GM12891 (cell line): ENCODE results near the gene SNX11.

Experiments
- PAX5 ChIP-seq: IDR thresholded peaks from 2 replicates; pipeline ENCODE4 v1.6.1; 2011; ENCODE audit warnings: low read length, moderate library complexity, mild to moderate bottlenecking; ENCODE audit not compliant: insufficient read depth, severe bottlenecking
- POLR2A ChIP-seq: IDR thresholded peaks from 2 replicates; pipeline ENCODE4 v1.6.1; 2011; ENCODE audit warnings: low read depth, low read length, control low read depth
- POLR2AphosphoS5 ChIP-seq: IDR thresholded peaks from 2 replicates; pipeline ENCODE4 v1.6.1; 2011; ENCODE audit warnings: low read depth, low read length, control low read depth
- TAF1 ChIP-seq: IDR thresholded peaks from 2 replicates; pipeline ENCODE4 v1.6.1; 2011; ENCODE audit warnings: low read depth, low read length, control low read depth

DNA sequence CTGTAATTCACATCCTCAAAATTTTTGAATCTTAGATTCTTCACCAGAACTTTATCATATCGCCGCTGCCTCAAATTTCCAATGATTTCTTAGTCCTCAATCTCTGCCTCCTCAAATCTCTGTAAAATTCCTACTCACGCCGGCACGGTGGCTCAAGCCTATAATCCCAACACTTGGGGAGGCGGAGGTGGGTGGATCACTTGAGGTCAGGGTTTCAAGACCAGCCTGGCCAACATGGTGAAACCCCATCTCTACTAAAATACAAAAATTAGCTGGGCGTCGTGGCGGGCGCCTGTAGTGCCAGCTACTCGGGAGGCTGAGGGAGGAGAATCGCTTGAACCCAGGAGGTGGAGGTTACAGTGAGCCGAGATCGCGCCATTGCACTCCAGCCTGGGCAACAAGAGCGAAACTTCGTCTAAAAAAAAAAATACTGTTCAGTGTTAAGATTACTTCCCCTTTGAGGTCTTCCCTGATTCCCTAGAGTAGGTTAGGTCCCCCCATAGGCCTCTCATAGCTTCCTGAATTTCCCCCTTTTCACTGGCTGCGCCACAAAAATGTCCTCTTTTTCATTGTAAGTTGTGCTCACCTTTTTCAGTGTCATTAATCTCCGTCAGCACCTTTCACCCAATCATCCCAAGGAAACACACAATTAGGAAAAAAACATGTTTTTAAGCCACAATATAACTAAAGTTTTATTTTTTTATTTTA, 5.4 kb upstream of the SNX11 start:
- TF ChIP-seq POLR2A (no peak), TAF1 (no peak), POLR2AphosphoS5 (no peak), PAX5 (no peak)
